ENCODE data around the gene RHOA.
"Not testable (repeated sequence)": the region's sequence is repeated elsewhere in the genome, so short reads cannot be mapped to it uniquely, and the experiment has no call there.

The RHOA gene

GRCh38 chr3:49399461-49399860 lies 12.3 kb downstream of the RHOA start:
- no peak overlapping the region for H3K4me3 ChIP-seq (ENCODE audit: low read depth in 1 of 5, low read length in 5 of 5)
- H3K9ac ChIP-seq (ENCODE audit: low read length in 5 of 5) = no peak overlapping the region
- peaks cover 5 to 21% (median 10%) of the 10 kb centered on the region in 5 donors for H3K36me3 ChIP-seq (ENCODE audit: control insufficient read depth in 5 of 5, insufficient read depth in 5 of 5, low read length in 5 of 5)
- no peaks in the 10 kb centered on the region for H3K27me3 ChIP-seq (ENCODE audit: control insufficient read depth in 5 of 5, insufficient read depth in 4 of 5, low read length in 5 of 5)
- H3K9me3 ChIP-seq (ENCODE audit: control insufficient read depth in 5 of 5, low read length in 5 of 5) = no peaks in the 10 kb centered on the region
- H3K4me1 ChIP-seq (ENCODE audit: control insufficient read depth in 5 of 5, insufficient read depth in 5 of 5, low read length in 5 of 5) = peaks cover 5 to 56% (median 44%) of the 10 kb centered on the region in 5 donors
- peak overlapping the region; percentile 52 for H3K27ac ChIP-seq (ENCODE audit: low read depth, low read length)

DNA sequence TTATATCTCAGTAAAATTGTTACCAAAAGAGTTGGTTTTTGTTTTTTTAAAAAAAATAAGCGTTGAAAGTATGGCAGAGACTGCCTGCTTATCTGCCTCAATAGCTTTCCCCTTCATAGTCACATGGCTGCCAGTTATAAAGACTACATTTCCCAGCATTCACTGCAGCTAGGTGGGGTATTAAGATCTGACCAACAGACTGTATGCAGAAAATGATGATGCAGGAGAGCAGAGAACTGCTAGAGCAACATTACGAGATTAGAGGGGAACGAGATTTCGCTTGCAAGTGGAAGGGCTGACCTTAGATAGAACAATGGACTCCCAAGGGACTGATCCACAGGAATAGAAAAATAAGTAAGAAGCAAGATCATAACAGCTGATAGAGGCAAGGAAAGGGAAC lies 14.3 kb downstream of the RHOA start:
- Histone ChIP-seq H3K9me3 (ENCODE audit: control insufficient read depth in 5 of 5, low read length in 5 of 5) (no peaks in the 10 kb centered on the region), H3K27me3 (ENCODE audit: control insufficient read depth in 5 of 5, insufficient read depth in 4 of 5, low read length in 5 of 5) (no peaks in the 10 kb centered on the region), H3K27ac (ENCODE audit: low read depth, low read length) (peak overlapping the region; percentile 54), H3K9ac (ENCODE audit: low read length in 5 of 5) (peak overlapping the region in 1 of 5 donors; percentile 4), H3K4me1 (ENCODE audit: control insufficient read depth in 5 of 5, insufficient read depth in 5 of 5, low read length in 5 of 5) (peaks cover 5 to 51% (median 48%) of the 10 kb centered on the region in 5 donors), H3K4me3 (ENCODE audit: low read depth in 1 of 5, low read length in 5 of 5) (peak overlapping the region in 4 of 5 donors; percentile 13 to 50 (median 28)), H3K36me3 (ENCODE audit: control insufficient read depth in 5 of 5, insufficient read depth in 5 of 5, low read length in 5 of 5) (peaks cover 5 to 24% (median 10%) of the 10 kb centered on the region in 5 donors)

DNA sequence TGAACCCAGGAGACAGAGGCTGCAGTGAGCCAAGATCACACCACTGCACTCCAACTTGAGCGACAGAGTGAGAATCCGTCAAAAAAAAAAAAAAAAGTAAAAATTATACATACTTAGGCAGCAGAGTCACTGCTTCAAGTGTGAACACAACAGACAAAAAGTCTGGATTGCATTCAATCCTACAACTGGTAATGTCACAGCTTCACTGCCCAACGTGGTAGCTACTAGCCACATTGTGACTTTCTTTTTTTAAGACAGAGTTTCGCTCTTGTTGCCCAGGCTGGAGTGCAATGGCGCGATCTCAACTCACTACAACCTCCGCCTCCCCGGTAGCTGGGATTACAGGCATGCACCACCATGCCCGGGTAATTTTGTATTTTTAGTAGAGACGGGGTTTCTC lies 20.5 kb downstream of the RHOA start:
- H3K4me1 ChIP-seq (ENCODE audit: control insufficient read depth in 5 of 5, insufficient read depth in 5 of 5, low read length in 5 of 5) = peaks cover 0 to 31% (median 13%) of the 10 kb centered on the region in 5 donors
- not testable (repeated sequence) for H3K9me3 ChIP-seq (ENCODE audit: control insufficient read depth in 5 of 5, low read length in 5 of 5); H3K9ac ChIP-seq (ENCODE audit: low read length in 5 of 5); H3K4me3 ChIP-seq (ENCODE audit: low read depth in 1 of 5, low read length in 5 of 5); H3K27ac ChIP-seq (ENCODE audit: low read depth, low read length); H3K27me3 ChIP-seq (ENCODE audit: control insufficient read depth in 5 of 5, insufficient read depth in 4 of 5, low read length in 5 of 5)
- peaks cover 5 to 25% (median 9%) of the 10 kb centered on the region in 5 donors for H3K36me3 ChIP-seq (ENCODE audit: control insufficient read depth in 5 of 5, insufficient read depth in 5 of 5, low read length in 5 of 5)

- Histone ChIP-seq H3K9ac (ENCODE audit: low read length in 5 of 5) (no peak overlapping the region), H3K36me3 (ENCODE audit: control insufficient read depth in 5 of 5, insufficient read depth in 5 of 5, low read length in 5 of 5) (peaks cover 0 to 13% (median 0%) of the 10 kb centered on the region in 5 donors), H3K27ac (ENCODE audit: low read depth, low read length) (no peak overlapping the region), H3K4me3 (ENCODE audit: low read depth in 1 of 5, low read length in 5 of 5) (no peak overlapping the region), H3K9me3 (ENCODE audit: control insufficient read depth in 5 of 5, low read length in 5 of 5) (no peaks in the 10 kb centered on the region), H3K27me3 (ENCODE audit: control insufficient read depth in 5 of 5, insufficient read depth in 4 of 5, low read length in 5 of 5) (no peaks in the 10 kb centered on the region), H3K4me1 (ENCODE audit: control insufficient read depth in 5 of 5, insufficient read depth in 5 of 5, low read length in 5 of 5) (peaks cover 0 to 32% (median 19%) of the 10 kb centered on the region in 5 donors)
These were observed 22.5 kb downstream of the RHOA start for GRCh38 chr3:49389297-49389696.

- Histone ChIP-seq H3K4me3 (ENCODE audit: low read depth in 1 of 5, low read length in 5 of 5) (no peak overlapping the region), H3K9ac (ENCODE audit: low read length in 5 of 5) (no peak overlapping the region), H3K27ac (ENCODE audit: low read depth, low read length) (no peak overlapping the region), H3K27me3 (ENCODE audit: control insufficient read depth in 5 of 5, insufficient read depth in 4 of 5, low read length in 5 of 5) (no peaks in the 10 kb centered on the region), H3K36me3 (ENCODE audit: control insufficient read depth in 5 of 5, insufficient read depth in 5 of 5, low read length in 5 of 5) (peaks cover 0 to 9% (median 0%) of the 10 kb centered on the region in 5 donors), H3K9me3 (ENCODE audit: control insufficient read depth in 5 of 5, low read length in 5 of 5) (no peaks in the 10 kb centered on the region), H3K4me1 (ENCODE audit: control insufficient read depth in 5 of 5, insufficient read depth in 5 of 5, low read length in 5 of 5) (peaks cover 0 to 37% (median 23%) of the 10 kb centered on the region in 5 donors)
These were observed 23.4 kb downstream of the RHOA start for GRCh38 chr3:49388289-49388820.

DNA sequence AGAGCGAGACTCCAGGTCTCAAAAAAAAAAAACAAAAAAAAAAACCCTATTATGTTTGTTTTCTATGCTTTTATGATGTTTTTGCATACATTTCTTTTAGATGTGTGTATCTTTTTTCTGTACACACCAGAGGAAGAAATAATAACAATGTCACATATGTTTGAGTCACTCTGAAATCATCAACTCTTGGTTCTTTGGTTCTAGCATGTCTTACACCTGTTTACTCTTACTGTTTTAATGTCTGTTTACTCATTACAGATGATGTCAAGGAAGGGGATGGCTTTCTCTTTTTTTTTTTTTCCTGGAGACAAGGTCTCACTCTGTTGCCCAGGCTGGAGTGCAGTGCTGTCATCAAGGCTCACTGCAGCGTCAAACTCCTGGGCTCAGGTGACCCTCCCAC lies 24.1 kb downstream of the RHOA start:
- Histone ChIP-seq H3K27me3 (ENCODE audit: control insufficient read depth in 5 of 5, insufficient read depth in 4 of 5, low read length in 5 of 5) (no peaks in the 10 kb centered on the region), H3K4me3 (ENCODE audit: low read depth in 1 of 5, low read length in 5 of 5) (no peak overlapping the region), H3K4me1 (ENCODE audit: control insufficient read depth in 5 of 5, insufficient read depth in 5 of 5, low read length in 5 of 5) (peaks cover 0 to 33% (median 23%) of the 10 kb centered on the region in 5 donors), H3K9ac (ENCODE audit: low read length in 5 of 5) (no peak overlapping the region), H3K9me3 (ENCODE audit: control insufficient read depth in 5 of 5, low read length in 5 of 5) (no peaks in the 10 kb centered on the region), H3K36me3 (ENCODE audit: control insufficient read depth in 5 of 5, insufficient read depth in 5 of 5, low read length in 5 of 5) (peaks cover 0 to 6% (median 0%) of the 10 kb centered on the region in 5 donors), H3K27ac (ENCODE audit: low read depth, low read length) (no peak overlapping the region)

DNA sequence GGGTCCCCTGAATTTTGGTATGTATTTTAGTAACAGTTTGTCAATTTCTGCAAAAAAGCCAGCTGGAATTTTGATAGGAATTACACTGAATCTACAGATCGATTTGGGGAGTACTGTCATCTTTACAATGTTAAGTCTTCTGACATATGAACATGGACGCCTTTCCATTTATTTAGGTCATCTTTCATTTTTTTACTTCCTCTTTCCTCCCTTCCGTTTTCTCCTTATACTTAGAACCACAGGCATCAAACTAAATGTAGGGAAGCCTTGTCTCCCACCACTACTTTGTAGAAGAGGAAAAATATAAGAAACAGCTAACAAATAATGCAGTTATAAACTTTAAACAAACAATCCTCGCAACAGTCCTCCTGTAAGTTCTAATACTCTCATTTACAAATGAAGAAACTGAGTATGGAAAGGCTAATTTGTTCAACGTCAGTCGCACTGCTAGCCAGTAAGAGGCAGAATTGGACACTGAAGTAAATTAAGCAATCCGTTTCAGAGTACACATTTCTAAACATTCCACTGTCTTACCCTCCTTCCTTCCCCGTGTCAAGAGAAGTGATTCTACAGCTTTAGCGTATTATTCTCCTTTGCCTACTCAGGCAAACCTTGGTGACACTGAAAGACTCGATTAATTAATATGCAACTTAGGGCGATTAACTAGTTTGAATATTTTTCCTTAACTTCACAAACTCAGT lies 25.6 kb downstream of the RHOA start:
- peaks cover 0 to 28% (median 20%) of the 10 kb centered on the region in 5 donors for H3K4me1 ChIP-seq (ENCODE audit: control insufficient read depth in 5 of 5, insufficient read depth in 5 of 5, low read length in 5 of 5)
- H3K36me3 ChIP-seq (ENCODE audit: control insufficient read depth in 5 of 5, insufficient read depth in 5 of 5, low read length in 5 of 5) = peaks cover 0 to 6% (median 0%) of the 10 kb centered on the region in 5 donors
- H3K9ac ChIP-seq (ENCODE audit: low read length in 5 of 5) = peak overlapping the region in 3 of 5 donors; percentile 11 to 40 (median 13)
- H3K4me3 ChIP-seq (ENCODE audit: low read depth in 1 of 5, low read length in 5 of 5) = peak overlapping the region in 1 of 5 donors; percentile 16
- H3K27ac ChIP-seq (ENCODE audit: low read depth, low read length) = peak overlapping the region; percentile 11
- H3K9me3 ChIP-seq (ENCODE audit: control insufficient read depth in 5 of 5, low read length in 5 of 5) = no peaks in the 10 kb centered on the region
- H3K27me3 ChIP-seq (ENCODE audit: control insufficient read depth in 5 of 5, insufficient read depth in 4 of 5, low read length in 5 of 5) = no peaks in the 10 kb centered on the region

GRCh38 chr3:49385617-49386016 lies 26.2 kb downstream of the RHOA start:
- Histone ChIP-seq H3K4me3 (ENCODE audit: low read depth in 1 of 5, low read length in 5 of 5) (peak overlapping the region in 1 of 5 donors; percentile 16), H3K36me3 (ENCODE audit: control insufficient read depth in 5 of 5, insufficient read depth in 5 of 5, low read length in 5 of 5) (peaks cover 0 to 6% (median 0%) of the 10 kb centered on the region in 5 donors), H3K4me1 (ENCODE audit: control insufficient read depth in 5 of 5, insufficient read depth in 5 of 5, low read length in 5 of 5) (peaks cover 0 to 28% (median 20%) of the 10 kb centered on the region in 5 donors), H3K27ac (ENCODE audit: low read depth, low read length) (no peak overlapping the region), H3K9me3 (ENCODE audit: control insufficient read depth in 5 of 5, low read length in 5 of 5) (no peaks in the 10 kb centered on the region), H3K27me3 (ENCODE audit: control insufficient read depth in 5 of 5, insufficient read depth in 4 of 5, low read length in 5 of 5) (no peaks in the 10 kb centered on the region), H3K9ac (ENCODE audit: low read length in 5 of 5) (no peak overlapping the region)

DNA sequence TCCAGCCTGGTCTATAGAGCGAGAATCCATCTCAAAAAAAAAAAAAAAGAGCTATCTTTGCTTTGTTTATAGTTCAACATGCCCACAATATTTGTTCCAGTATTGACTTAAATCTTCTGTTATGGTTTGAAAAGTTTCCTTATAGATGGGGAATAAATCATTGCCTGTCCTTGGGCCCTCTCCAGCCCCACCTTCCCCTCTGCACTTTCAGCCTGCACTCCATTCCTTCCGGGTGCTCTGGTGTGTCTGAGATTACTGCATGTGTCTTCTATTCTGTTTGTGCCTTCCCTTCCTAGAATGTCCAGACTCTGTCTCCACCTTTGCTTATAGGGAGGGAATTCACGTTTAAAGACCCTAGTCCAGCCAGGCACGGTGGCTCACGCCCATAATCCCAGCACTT lies 28.4 kb downstream of the RHOA start:
- H3K27me3 ChIP-seq (ENCODE audit: control insufficient read depth in 5 of 5, insufficient read depth in 4 of 5, low read length in 5 of 5) = no peaks in the 10 kb centered on the region
- H3K36me3 ChIP-seq (ENCODE audit: control insufficient read depth in 5 of 5, insufficient read depth in 5 of 5, low read length in 5 of 5) = peaks cover 0 to 6% (median 0%) of the 10 kb centered on the region in 5 donors
- H3K9ac ChIP-seq (ENCODE audit: low read length in 5 of 5) = no peak overlapping the region
- H3K4me3 ChIP-seq (ENCODE audit: low read depth in 1 of 5, low read length in 5 of 5) = no peak overlapping the region
- H3K27ac ChIP-seq (ENCODE audit: low read depth, low read length) = no peak overlapping the region
- H3K9me3 ChIP-seq (ENCODE audit: control insufficient read depth in 5 of 5, low read length in 5 of 5) = no peaks in the 10 kb centered on the region
- peaks cover 0 to 35% (median 24%) of the 10 kb centered on the region in 5 donors for H3K4me1 ChIP-seq (ENCODE audit: control insufficient read depth in 5 of 5, insufficient read depth in 5 of 5, low read length in 5 of 5)

DNA sequence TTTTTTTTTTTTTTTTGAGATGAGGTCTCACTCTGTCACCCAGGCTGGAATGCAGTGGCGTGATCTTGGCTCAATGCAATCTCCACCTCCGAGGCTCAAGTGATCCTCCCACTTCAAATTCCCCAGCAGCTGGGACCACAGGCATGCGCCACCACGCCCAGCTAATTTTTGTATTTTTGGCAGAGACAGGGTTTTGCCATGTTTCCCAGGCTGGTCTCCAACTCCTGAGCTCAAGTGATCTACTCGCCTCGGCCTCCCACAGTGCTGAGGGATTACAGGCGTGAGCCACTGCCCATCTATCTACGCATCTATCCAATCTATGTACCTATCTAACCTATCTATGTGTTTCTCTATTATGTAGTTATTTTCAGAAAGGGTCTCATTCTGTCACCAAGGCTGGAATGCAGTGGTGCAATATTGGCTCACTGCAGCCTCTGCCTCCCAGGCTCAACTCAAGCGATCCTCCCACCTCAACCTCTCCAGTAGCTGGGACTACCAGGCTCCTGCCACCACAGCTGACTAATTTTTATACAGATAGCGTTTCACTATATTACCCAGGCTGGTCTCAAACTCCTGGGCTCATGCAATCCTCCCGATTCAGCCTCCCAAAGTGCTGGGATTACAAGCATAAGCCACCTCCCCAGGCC lies 33.4 kb downstream of the RHOA start:
- no peaks in the 10 kb centered on the region for H3K27me3 ChIP-seq (ENCODE audit: control insufficient read depth in 5 of 5, insufficient read depth in 4 of 5, low read length in 5 of 5)
- H3K4me3 ChIP-seq (ENCODE audit: low read depth in 1 of 5, low read length in 5 of 5) = no peak overlapping the region
- peaks cover 2 to 23% (median 19%) of the 10 kb centered on the region in 5 donors for H3K36me3 ChIP-seq (ENCODE audit: control insufficient read depth in 5 of 5, insufficient read depth in 5 of 5, low read length in 5 of 5)
- no peak overlapping the region for H3K9ac ChIP-seq (ENCODE audit: low read length in 5 of 5)
- no peaks in the 10 kb centered on the region for H3K9me3 ChIP-seq (ENCODE audit: control insufficient read depth in 5 of 5, low read length in 5 of 5)
- no peak overlapping the region for H3K27ac ChIP-seq (ENCODE audit: low read depth, low read length)
- peaks cover 0 to 18% (median 14%) of the 10 kb centered on the region in 5 donors for H3K4me1 ChIP-seq (ENCODE audit: control insufficient read depth in 5 of 5, insufficient read depth in 5 of 5, low read length in 5 of 5)

All from subcutaneous abdominal adipose tissue (tissue), 5 donors.